HepG2 (cell line): Measurements from ENCODE around the gene BBOF1. TPM values are rescaled to one million over a fixed set of nuclear protein-coding genes. Genes with fewer than 3 reads are reported as not detected.

ENCODE experiments used
- ATF6 ChIP-seq: sonication (generic); formaldehyde crosslinking; conservative IDR thresholded peaks from 2 replicates; pipeline ENCODE4 v1.4.0; 2020; ENCODE audit warnings: missing genetic modification reagents
- CBX2 ChIP-seq, 2 experiments: fragments of 200-600 bp in 1 of 2; sonication (generic); formaldehyde crosslinking in 1 of 2; IDR thresholded peaks; 2 replicates each; pipeline versions ENCODE4 v1.7.0 to v1.8.1; 2018 to 2022; ENCODE audit warnings: low read depth in 2 of 2, low read length in 1 of 2, mild to moderate bottlenecking in 1 of 2, missing genetic modification reagents in 1 of 2
- SAP130 ChIP-seq: IDR thresholded peaks from 2 replicates; pipeline ENCODE4 v1.6.1; 2016; ENCODE audit warnings: low read depth
- ZBTB40 ChIP-seq, 2 experiments: fragments of 450-650 bp in 1 of 2; sonication (generic) in 1 of 2; formaldehyde crosslinking in 1 of 2; IDR thresholded peaks; 2 replicates each; pipeline versions ENCODE4 v1.6.1 to v1.8.0; 2016 to 2022; ENCODE audit warnings: antibody characterized with exemption in 1 of 2, mild to moderate bottlenecking in 1 of 2, missing genetic modification reagents in 1 of 2
- ZNF383 ChIP-seq: sonication (generic); formaldehyde crosslinking; IDR thresholded peaks from 2 replicates; pipeline ENCODE4 v1.4.0; 2020; ENCODE audit warnings: missing genetic modification reagents, mild to moderate bottlenecking, borderline replicate concordance
- ZNF574 ChIP-seq: sonication (generic); formaldehyde crosslinking; IDR thresholded peaks from 2 replicates; pipeline ENCODE4 v1.4.0; 2020; ENCODE audit warnings: missing genetic modification reagents
- polyA plus RNA-seq, 8 experiments: library from polyadenylated mRNA; depleted of rRNA in 3 of 8; stranded (reverse) in 7 of 8; unstranded in 1 of 8; fragments of >200 nt; fragmentation: Illumina TruSeq in 4 of 8; extraction: Trizol in 4 of 8; gene quantifications; 2 replicates each; pipeline versions ENCODE4 v1.2.1 to v1.2.3, GENCODE V29; 2011 to 2016; ENCODE audit warnings: low read depth in 4 of 8, missing spikeins in 1 of 8, mixed read lengths in 1 of 8; ENCODE audit not compliant: insufficient read depth in 1 of 8
- total RNA-seq, 5 experiments: library from RNA; depleted of rRNA; stranded (reverse); fragments of >200 nt; fragmentation: Illumina TruSeq; extraction: Trizol; gene quantifications; 2 replicates each; pipeline ENCODE4 v1.2.3, GENCODE V29; 2016; ENCODE audit warnings: low read depth in 1 of 5
- TF ChIP-seq, protein P1 (sequence below): sonication (generic); formaldehyde crosslinking; conservative IDR thresholded peaks from 2 replicates; pipeline ENCODE4 v1.5.0; 2020; ENCODE audit warnings: missing genetic modification reagents
- TF ChIP-seq, protein P2 (sequence below): sonication (generic); formaldehyde crosslinking; IDR thresholded peaks from 2 replicates; pipeline ENCODE4 v1.4.0; 2020; ENCODE audit warnings: mild to moderate bottlenecking, missing genetic modification reagents

BBOF1 gene
- total and polyA plus RNA-seq, 2 of the 13 experiments (the other 11 are each of a cell fraction or from before 2014, with no cell fraction given): 1.6 to 2.3 TPM

GRCh38 chr14:74084277-74085046 is 65.3 kb downstream of the BBOF1 start, which contains the start of the genes ALDH6A1 and LIN52 (continued):
- no peak for TF ChIP-seq ZBTB40 (IDR thresholded peaks at IDR 0.05)
- no peak; the same call in 1 of the 2 replicates for TF ChIP-seq ZBTB40 (CRISPR knock-in tag; IDR thresholded peaks at IDR 0.05)
- peak; percentile 97 for TF ChIP-seq SAP130 (CRISPR knock-in tag)
- no peak for TF ChIP-seq CBX2 (IDR thresholded peaks at IDR 0.05; ENCODE audit: low read depth, low read length)
- no peak for TF ChIP-seq CBX2 (CRISPR knock-in tag; IDR thresholded peaks at IDR 0.05; ENCODE audit: low read depth)
- TF ChIP-seq, protein P1, sequence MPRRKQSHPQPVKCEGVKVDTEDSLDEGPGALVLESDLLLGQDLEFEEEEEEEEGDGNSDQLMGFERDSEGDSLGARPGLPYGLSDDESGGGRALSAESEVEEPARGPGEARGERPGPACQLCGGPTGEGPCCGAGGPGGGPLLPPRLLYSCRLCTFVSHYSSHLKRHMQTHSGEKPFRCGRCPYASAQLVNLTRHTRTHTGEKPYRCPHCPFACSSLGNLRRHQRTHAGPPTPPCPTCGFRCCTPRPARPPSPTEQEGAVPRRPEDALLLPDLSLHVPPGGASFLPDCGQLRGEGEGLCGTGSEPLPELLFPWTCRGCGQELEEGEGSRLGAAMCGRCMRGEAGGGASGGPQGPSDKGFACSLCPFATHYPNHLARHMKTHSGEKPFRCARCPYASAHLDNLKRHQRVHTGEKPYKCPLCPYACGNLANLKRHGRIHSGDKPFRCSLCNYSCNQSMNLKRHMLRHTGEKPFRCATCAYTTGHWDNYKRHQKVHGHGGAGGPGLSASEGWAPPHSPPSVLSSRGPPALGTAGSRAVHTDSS (CRISPR knock-in tag): no peak
- TF ChIP-seq ATF6 (CRISPR knock-in tag): no peak
- no peak for TF ChIP-seq ZNF383
- peak; percentile 94 for TF ChIP-seq ZNF574
- TF ChIP-seq, protein P2, sequence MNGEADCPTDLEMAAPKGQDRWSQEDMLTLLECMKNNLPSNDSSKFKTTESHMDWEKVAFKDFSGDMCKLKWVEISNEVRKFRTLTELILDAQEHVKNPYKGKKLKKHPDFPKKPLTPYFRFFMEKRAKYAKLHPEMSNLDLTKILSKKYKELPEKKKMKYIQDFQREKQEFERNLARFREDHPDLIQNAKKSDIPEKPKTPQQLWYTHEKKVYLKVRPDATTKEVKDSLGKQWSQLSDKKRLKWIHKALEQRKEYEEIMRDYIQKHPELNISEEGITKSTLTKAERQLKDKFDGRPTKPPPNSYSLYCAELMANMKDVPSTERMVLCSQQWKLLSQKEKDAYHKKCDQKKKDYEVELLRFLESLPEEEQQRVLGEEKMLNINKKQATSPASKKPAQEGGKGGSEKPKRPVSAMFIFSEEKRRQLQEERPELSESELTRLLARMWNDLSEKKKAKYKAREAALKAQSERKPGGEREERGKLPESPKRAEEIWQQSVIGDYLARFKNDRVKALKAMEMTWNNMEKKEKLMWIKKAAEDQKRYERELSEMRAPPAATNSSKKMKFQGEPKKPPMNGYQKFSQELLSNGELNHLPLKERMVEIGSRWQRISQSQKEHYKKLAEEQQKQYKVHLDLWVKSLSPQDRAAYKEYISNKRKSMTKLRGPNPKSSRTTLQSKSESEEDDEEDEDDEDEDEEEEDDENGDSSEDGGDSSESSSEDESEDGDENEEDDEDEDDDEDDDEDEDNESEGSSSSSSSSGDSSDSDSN: peak; percentile 69; the same call in 1 of the 2 replicates
